HG02798 (cell line): ENCODE measurements around the gene DGKB.

Source experiments
- ATAC-seq: cut with Tn5 transposase; IDR thresholded peaks from one replicate; pipeline ENCODE4 v1.9.1; 2021; ENCODE audit warnings: mild to moderate bottlenecking; ENCODE audit not compliant: unreplicated experiment, poor library complexity

The DGKB gene

GRCh38 chr7:14258861-14259260 is 643.7 kb downstream of the DGKB start:
- ATAC-seq, result no peak

DNA sequence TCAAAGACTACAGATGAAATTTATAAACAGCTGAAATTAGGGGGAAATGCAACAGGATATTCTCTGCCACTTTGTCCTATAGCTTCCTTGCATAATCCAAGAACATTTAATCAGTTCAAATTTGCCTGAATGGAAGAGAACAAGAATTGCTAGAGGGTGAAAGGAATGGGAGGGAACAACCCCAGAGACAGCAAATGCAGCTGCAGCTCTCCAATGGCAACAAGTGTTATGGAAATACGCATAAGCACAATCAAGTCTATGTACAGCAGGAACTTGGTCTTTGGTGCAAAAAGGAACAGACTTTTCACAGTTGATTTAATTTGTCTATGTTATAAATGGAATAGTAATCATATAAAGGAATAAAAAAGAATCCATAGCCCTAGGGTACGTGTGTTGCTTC is 644.1 kb downstream of the DGKB start:
- no peak for ATAC-seq

- ATAC-seq, result no peak
Observed at GRCh38 chr7:14252458-14252857, 650.1 kb downstream of the DGKB start.

- no peak for ATAC-seq
Observed at GRCh38 chr7:14242175-14242574, 660.4 kb downstream of the DGKB start.

GRCh38 chr7:14236834-14237233 is 665.7 kb downstream of the DGKB start:
- ATAC-seq, result no peak

GRCh38 chr7:14235056-14235455 is 667.5 kb downstream of the DGKB start:
- no peak for ATAC-seq

DNA sequence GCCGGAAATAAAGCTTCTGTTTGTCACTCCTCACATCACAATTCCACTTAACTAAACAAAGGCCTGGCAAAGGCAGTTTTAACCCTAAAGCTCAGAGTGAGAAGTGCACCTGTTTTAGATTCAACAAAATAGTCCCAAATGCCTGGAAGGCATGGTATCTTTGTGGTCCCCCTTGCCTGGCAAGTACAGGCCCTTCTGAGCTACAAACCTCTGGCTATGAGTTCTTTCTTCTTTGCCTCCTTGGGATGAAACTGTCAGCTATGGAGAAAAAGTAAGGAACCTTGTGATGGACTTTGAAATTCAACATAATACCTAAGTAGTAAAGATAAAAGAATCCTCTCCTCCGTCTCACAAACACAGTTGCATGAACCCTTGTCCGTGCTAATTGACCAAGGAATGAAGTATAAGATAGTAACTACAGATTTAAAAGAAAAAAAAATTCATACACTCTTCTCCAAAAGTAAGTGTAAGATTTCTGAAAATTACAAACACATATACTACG is 668.6 kb downstream of the DGKB start:
- ATAC-seq, result no peak

DNA sequence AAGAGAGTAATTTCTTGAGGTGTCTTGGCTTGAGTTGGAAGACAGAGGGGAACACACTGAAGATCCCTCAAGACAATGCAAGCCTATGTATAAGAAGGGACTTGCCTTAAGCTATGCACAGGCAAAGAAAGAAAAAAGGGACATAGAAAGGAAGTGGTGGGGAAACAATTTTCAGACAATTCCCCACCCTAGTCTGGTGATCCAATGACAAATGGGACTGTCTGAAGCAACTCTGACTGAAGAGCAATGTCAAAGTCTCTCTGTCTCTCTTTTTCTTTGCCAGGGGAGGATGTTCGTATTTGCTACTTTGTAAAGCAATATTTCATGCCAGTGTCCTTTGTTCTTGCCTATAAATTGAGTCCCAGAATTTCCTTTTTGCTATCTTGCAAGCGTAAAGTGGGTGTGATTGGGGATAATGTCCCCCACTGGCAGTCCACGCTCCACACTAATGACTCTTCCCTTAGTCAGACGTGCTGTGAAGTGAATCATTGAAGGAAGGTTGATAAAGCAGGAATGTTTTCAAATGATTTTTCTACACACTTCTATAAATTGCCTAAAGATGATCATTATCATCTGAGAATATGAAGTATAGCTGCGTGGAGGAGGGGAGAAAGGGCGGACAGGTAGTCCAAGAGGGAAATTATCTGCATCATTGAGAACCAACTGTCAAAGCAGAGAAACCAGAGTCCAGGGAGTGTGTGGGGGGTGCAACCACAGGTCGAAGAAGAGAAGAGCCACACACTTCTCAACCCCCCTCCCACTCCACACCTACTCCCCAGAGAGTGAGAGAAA is 669.3 kb downstream of the DGKB start:
- ATAC-seq, result no peak

GRCh38 chr7:14229047-14229446 is 673.5 kb downstream of the DGKB start:
- no peak for ATAC-seq

GRCh38 chr7:14228341-14228740 is 674.2 kb downstream of the DGKB start:
- ATAC-seq, result no peak

GRCh38 chr7:14226126-14226525 is 676.4 kb downstream of the DGKB start:
- ATAC-seq, result no peak

DNA sequence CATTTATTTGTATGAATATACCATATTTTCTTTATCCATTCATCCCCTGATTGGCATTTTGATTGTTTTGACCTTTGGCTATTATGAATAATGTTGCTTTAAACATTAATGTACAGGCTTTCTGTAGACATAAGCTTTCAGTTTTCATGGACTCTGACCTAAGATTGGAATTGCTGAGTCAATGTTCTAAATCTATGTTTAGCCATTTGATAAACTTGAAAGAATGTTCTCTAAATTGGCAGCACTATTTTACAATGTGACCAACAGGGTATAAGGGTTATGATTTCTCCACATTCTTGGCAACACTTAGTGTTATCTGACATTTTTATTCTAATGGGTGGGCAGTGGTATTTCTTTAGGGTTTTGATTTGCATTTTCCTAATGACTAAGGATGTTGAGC is 683.4 kb downstream of the DGKB start:
- no peak for ATAC-seq

- no peak for ATAC-seq
Observed at GRCh38 chr7:14218338-14218737, 684.2 kb downstream of the DGKB start.

DNA sequence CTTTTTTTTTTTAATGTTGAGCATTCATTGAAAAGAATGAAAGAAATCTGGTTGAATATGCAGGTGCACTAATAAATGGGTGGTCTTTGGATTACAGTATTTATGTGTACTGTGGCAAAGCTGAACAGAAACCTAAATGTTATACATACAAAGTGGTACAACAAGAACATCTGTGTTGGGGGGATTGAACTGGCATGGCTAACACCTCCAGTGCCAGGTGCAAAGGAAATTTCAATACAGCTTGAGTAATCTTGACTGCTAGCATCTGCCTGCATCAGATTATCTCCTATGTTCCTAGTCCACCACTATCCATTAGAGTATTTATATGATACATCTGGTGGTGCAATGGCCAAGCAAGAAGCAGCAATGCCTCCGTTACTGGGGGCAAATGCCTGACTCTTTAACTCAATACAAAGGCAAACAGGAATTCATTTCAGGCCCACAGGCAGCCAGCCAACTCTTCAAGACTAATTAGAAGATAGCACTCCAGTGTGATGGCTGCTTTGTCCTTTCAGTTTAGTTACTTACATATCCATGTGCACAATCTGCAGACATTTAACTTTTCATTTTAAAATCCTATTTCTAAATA is 692.6 kb downstream of the DGKB start:
- no peak for ATAC-seq

- no peak for ATAC-seq
Observed at GRCh38 chr7:14207711-14208110, 694.8 kb downstream of the DGKB start.

- no peak for ATAC-seq
Observed at GRCh38 chr7:14207138-14207537, 695.4 kb downstream of the DGKB start.

DNA sequence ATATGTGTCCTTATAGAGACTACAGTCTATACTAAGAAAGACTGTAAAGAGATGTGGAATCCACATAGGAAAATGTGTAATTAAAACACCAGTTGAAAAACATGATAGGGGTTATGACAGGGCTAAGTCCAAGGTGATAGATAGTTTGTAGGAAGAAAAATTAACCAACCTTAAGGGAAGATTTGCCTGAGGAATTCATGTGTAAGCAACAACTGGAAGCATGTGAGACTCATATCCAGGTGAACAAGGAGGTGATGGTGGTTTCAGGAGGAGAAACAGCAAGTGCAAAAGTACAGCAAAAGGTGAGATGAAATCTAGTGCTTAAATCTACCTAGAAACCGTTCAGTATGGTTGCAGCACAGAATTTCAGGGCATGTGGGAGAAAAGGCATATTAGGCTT is 696.4 kb downstream of the DGKB start:
- no peak for ATAC-seq

DNA sequence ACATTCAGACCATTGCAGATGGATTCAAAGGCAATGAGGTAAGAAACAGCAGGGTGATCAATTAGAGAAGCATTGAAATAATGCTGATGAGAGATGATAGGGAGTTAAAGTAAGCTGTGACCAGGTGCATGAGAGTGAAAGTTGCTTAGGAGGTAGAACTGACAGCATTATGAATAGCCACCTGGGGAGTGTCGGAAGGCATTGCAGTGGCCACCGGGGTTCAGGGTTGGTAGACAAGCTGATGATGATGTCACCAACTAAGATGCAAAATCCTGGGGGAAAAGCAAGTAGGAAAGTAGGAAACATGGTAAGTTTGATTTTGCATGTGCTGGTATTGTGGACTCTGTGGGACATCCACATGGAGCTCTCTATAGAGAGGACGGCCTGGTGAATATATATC is 701.2 kb downstream of the DGKB start:
- ATAC-seq, result no peak

GRCh38 chr7:14199336-14199735 is 703.2 kb downstream of the DGKB start:
- no peak for ATAC-seq

DNA sequence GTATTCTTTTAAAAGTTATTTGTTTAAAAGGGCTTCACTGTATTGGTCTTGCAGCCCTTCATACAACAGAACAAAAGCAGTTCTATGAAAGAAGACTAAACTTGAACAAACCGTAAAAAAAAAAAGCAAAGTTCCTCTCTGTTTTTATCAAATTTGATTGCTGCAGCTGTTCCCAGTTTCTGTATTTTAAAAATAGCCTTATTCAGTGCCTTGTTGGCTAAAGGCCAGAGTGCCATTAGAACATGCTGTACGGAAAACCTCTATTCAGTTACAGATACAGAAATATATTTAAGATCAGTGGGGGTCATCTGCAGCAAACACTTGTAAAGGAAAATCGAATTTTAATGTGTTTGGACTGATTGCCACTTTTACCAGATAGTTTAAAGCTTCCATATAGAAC is 705.3 kb downstream of the DGKB start:
- no peak for ATAC-seq

DNA sequence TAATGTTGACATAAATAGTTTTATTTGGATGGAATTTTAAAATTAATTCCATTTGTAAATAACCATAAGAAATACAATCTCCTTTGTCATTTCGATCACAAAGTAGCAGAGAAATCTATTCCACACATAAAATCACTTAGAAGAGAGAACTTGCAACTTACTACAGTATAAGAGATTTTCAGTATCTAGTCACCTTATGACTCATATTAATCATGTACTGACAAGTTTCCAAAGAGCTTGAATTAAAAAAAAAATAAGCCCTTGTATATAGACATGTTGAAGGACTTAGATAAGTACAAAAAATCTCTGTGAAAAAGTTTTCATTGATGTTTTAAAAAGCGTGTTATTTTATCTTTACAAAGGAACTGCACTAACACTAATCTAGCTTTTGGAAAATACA is 706.0 kb downstream of the DGKB start:
- no peak for ATAC-seq

GRCh38 chr7:14195871-14196270 is 706.7 kb downstream of the DGKB start:
- no peak for ATAC-seq
